ENCODE results near the gene CCDC92B.
A peak's percentile ranks its signal among the peaks of the same experiment; 100 is the strongest.

The CCDC92B gene

GRCh38 chr17:2718150-2718938 is 31.1 kb downstream of the CCDC92B start:
- DNase-seq, result no peak

DNA sequence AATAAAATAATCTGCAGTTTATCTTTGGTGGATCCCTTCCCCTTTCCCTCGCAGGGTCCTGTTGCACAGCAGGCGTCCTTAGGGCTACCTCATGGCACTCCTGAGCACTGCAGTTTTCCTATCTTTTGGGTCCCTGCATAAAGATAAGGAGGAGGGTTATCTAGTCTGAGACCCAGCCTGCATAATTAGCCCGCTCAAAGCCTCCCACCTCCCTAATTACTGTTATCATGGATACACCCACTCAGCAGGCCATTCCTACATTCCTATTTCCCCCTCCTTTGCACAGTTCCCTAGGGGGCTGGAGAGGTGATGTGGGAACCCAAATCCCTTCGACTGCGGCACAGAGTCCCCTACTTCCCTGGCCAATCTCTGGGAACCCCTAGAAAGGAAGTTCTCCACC is 32.8 kb downstream of the CCDC92B start:
- DNase-seq, result peak; percentile 22

DNA sequence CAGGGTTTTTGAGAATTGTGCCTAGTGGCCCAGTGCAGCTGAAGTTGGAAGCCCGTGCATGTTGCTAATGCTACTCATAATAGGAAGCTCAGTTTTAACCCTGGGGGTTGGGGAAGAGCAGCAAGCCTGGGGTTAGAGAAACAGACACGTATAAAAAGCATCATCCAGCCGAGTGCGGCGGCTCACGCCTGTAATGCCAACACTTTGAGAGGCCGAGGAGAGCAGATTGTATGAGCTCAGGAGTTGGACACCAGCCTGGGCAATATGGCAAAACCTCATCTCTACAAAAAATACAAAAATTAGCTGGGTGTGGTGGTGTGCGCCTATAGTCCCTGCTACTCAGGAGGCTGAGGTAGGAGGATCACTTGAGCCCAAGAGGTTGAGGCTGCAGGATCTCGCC is 35.6 kb downstream of the CCDC92B start:
- no peak for DNase-seq

- DNase-seq, result no peak
Measured at GRCh38 chr17:2712300-2713043, 37.0 kb downstream of the CCDC92B start.

DNA sequence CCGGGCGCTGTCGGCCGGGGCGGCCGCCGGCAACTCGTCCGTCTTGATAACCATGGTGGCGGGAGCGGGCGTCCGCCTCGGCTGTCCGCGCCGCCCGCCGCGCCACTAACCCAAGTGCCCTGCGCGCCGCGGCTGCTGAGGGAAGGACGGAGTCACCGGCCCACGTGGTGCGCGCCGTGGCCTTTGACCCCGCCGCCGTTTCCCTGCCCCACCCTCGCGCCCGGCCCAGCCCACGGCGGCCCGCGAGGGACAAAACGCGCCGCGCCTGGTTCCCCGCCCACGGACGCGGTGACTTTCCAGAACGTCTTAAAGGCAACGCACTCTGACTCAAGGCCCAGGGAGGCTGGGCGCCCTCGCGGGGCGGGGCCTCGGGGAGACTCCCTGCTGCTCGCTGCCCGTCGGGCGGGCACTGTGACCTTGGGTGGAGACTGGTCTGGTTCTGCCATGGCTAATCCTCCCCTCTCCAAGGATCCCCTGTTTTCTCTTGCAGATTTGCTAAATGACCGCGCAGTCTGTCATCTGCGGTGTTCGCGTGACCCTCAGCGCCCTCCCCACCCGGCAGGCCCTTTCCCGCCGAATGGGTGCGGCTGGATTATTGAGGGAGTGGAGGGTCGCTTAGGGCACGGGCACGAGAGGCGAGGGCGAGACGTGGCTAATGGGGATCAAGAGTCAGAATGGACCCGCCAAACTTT is 37.7 kb downstream of the CCDC92B start, which contains the start of gene CLUH:
TSS of gene CLUH (minus strand) at position 157 of the 692 bp plus-strand sequence. CDS start at position 54, 103 bp downstream.
- DNase-seq, result peak; percentile 97

- DNase-seq, result peak; percentile 46
Measured at GRCh38 chr17:2710803-2711607, 38.4 kb downstream of the CCDC92B start.

DNA sequence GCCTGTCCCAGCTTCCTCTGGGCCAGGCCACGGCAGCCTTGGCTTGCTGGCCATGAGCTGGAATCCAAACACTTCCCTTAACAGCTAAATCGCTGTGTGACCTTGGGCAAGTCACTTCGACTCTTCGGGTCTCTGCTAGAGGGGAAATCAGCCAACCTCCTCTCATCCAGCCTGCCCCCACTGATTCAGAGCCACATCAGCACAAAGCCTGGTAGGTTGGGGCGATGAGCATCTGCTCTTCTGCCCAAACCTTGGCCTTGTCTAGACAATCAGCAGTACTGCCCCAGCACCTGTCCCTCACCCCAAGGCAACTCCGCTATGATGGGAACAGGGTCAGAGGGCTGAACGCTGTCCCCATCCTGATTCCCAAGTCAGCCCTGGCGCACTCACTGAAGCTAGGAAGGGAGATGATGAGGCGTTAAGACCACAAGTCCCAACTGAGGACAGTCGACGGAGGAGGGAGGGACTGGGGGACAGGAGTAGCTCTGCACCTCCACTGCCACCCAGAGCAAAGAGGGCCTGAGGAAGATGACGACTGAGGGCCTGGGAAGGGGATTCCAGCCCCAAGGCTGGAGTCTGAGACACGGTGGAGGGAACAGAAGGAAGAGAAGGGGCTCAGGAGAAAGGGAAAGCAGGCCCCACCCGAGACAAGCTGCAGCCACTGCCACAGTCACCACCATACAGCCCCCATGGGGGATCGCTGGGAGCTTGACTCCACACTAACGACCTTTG is 39.2 kb downstream of the CCDC92B start:
- DNase-seq, result peak; percentile 32

DNA sequence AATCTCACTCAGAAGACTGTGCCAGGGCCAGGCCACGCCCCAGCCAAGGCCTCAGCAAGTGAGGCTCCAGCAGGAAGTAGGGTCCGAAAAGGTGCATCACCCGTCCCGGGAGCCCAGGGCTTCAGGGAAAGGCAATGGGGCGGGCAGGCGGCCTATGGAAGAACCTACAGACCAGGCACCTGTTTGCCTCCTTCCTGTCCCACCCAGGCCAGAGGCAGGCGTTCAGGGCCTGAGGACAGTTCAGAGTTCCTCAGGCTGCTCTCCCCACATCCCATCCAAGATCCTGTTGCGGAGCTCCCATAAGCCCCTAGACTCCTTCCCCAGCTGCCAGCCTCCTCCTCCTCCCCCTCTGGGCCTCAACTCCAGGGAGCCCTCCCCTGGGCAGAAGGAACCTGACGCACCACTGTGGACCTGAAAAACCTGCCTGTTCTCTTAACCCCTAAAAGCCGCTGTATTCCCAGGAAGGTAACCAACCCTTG is 40.2 kb downstream of the CCDC92B start:
- DNase-seq, result peak; percentile 48

DNA sequence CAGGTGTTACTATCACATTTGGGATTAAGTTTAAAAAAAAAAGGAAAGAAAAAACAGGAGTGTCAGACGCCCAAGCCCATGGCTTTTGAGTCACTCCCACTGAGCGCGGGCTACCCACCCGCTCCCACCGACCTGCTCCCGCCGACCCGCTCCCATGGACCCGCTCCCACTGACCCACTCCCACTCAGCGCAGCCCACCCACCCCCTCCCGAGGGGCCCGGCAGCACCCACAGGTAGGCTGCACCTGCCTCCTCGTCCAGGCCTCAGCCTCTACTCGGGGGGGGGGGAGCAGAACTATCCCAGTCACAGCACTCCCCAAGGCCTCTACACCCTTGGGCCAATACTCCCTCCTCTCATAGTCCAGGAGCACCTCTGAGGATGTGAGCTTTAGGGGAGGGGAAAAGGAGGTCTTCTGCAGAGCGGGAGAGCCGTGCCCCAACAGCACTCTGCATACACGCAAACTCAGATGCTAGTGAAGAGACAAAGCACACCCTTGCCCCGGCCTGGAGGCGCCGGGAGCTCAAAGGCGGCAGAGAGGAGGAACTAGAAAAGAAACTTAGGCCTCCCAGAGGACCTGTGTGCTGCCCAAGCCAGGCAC is 40.8 kb downstream of the CCDC92B start:
- DNase-seq, result no peak

DNA sequence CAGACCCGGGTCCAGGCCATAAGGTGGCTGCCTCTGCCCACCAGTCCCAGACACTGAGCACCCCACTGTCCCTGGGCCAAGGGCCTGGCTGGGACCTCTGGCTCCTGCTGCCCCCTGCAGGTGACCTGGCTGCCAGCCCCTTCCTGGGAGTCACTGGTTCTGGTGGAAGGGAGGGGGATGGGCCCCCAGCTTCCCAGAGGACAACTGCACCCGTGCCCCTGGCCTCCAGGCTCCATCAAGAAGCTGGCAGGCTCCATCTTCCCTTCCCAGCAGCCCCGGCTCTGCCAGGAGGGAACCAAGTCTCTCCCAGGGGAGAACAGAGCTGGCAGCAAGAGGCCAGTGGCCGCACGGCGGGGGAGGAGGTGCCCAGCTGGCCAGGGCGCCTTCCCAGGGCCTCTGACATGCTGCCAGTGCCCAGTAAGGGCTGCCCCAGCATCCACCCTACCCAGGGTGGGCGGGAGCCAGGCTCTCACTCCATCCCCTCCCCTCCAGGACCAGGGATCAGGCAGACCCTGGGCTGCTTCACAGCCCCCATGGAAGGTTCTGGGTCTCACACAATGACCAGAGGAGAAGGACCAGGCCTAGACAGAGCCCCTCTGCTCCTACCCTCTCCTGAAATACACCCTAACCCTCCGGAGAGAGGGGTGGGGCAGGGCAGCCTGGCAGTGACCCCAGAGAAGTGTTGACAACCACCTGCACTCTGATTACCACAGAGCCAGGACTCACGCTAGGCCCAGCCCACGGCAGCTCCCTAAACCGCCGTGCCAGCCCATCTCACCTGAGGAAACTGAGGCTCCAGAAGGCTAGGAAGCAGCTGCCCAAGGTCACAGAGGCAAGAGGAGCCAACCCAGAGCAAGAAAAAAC is 41.5 kb downstream of the CCDC92B start:
- peak; percentile 35 for DNase-seq

GRCh38 chr17:2706911-2707510 is 42.4 kb downstream of the CCDC92B start:
- no peak for DNase-seq

GRCh38 chr17:2705888-2706795 is 43.3 kb downstream of the CCDC92B start:
- DNase-seq, result no peak

GRCh38 chr17:2705263-2705662 is 44.2 kb downstream of the CCDC92B start:
- no peak for DNase-seq

GRCh38 chr17:2704890-2705248 is 44.6 kb downstream of the CCDC92B start:
- DNase-seq, result no peak

- DNase-seq, result no peak
Measured at GRCh38 chr17:2704031-2704889, 45.2 kb downstream of the CCDC92B start.

DNA sequence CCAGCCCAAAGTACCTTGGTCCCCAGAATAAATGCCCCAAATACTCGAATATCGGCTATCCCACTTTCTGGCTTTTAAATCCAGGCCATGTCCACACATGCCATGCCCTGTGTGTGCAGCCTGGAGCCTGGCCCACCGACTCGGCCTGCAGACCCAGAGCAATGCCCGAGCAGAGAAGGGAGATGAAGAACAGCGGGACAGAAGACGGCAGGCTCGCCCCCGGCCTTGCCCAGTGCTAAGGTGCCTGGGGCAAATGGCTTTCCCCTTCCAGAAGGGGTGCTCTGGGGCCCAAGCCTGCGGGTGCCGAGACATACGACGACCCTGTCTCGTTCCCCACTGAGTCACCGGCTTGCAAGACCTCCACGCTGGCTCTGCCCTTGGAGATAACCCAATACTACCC is 45.8 kb downstream of the CCDC92B start:
- no peak for DNase-seq

- no peak for DNase-seq
Measured at GRCh38 chr17:2703181-2703580, 46.3 kb downstream of the CCDC92B start.
